ENCODE measurements around the gene NKX6-2.
"Not testable (repeated sequence)": the region's sequence is repeated elsewhere in the genome, so short reads cannot be mapped to it uniquely, and the experiment has no call there.

The NKX6-2 gene

DNA sequence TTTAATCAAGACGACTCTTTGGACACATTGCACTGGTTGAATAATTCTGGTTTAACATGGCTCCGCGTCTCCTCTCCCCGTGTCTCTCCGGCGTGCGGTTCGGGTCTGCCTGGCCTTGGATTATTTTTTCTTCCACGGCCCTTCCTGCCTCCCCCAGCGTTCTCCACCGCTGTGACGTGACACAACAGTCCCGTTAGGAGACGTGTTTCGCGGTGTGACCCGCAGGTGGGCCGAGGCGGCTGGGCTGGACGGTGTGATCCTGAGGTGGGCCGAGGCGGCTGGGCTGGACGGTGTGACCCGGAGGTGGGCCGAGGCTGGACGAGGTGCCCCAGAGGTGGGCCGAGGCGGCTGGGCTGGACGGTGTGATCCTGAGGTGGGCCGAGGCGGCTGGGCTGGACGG lies 12.0 kb upstream of the NKX6-2 start:
- DNase-seq (ENCODE audit: low read depth in 2 of 2): not testable (repeated sequence)

DNA sequence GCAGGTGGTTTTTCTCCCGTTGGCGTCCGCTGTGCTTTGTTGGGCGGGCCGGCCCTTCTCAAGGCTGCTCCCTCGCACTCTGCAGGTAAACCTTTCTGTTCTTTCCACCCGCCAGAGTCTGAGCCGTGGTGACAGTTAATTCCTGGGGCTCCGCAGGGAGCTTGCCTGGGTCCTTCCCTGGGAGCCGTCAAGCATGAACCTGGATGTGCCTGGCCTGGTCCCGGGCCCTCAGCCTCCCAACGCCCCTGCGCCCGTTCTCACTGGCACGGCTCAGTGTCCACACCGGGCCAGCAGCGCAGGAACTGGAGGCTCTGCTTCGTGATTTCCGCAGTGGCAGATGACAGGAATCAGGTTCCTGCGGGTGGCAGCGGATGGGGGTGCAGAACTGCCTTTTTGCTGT lies 10.9 kb upstream of the NKX6-2 start:
- no peak for DNase-seq (ENCODE audit: low read depth in 2 of 2)

DNA sequence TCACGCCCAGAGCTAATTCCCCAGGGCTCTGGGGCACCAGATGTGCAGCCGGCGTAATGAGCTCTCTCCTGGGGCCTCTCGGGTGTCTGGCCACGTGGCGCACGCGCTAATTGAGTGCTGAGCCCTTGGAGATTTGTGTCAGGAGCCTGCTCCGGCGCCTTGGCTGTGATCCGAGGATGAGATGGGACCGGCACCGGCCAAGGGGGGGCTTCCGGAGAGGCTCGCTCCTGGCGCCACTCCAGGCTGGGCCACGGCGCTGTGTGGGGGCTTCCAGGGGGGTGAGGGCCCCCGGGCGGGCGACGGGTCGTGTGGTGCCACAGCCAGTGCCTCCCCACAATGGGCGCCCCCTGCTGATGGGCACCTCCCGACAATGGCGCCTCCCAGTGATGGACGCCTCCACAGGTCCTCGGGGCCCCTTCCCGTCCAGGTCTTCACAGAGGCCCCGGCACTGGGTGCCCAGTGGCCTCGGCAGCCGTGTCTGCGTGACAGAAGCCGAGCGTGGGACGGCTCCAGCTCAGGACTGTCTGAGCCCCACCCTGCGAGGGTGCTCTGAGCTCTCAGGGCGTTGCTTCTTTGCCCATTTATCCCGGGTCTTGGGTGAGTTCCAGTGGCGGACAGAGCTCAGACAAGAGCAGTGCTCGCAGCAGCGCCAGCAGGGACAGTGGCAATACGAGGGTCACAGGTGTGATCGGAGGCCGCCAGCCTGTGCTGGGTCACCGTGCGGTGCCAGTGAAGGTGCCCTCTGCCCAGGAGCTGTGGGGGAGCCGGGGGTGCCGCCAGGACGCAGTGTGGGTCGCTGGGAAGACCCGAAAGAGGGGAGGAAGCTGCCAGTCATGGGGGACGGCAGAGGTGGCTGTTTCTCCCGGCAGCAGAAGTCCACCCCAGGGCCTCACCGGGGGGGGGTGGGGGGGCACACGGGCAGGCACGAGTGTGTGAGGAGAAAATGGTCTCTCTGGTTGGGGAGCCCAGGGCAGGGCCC lies 8.2 kb upstream of the NKX6-2 start:
- no peak for DNase-seq (ENCODE audit: low read depth in 2 of 2)

DNA sequence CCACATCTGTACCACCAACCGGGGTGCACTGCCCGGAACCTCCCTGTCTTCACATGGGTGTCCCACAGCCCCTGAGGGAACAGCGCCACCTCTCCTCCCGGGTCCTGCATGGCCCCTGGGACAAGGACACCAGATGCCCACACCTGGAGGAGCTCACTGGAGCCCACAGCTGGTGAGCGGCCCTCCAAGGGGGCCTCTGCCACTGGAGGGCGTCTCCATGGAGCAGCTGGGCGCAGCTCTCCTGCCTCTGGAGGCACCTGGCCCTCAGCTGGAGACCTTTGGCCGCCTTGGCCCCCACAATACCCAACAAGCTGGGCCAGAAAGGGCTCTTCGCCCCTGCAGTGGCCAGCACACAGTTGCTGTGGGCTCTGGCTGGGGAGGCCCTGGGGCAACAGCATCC lies 7.3 kb upstream of the NKX6-2 start:
- no peak for DNase-seq (ENCODE audit: low read depth in 2 of 2)

DNA sequence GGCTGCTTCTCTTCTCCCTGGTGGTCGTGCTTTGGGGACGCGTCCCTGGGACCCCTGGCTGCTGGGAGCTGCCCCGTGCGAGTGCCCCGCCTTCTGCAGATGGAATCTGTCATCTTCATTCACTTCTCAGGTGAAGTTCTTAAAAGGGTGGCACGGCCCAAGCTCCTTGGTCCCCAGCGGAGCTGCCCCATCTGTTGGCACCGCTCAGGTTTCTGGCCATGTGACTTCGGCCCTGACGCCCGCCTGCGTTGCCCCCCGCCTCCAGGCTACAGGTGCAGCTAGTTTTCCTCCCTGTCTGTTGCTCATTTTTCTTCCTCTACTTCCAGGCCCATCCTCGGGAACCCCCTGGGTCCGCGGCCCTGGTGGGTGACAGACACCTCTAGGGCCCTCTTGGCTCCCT lies 6.8 kb upstream of the NKX6-2 start:
- DNase-seq (ENCODE audit: low read depth in 2 of 2): no peak

DNA sequence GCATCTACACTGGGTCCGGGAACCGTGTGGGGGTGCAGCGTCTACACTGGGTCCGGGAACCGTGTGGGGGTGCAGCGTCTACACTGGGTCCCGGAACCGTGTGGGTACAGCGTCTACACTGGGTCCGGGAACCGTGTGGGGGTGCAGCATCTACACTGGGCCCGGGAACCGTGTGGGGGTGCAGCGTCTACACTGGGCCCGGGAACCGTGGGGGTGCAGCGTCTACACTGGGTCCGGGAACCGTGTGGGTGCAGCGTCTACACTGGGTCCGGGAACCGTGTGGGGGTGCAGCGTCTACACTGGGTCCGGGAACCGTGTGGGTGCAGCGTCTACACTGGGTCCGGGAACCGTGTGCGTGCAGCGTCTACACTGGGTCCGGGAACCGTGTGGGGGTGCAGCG lies 6.2 kb upstream of the NKX6-2 start:
- not testable (repeated sequence) for DNase-seq (ENCODE audit: low read depth in 2 of 2)

DNA sequence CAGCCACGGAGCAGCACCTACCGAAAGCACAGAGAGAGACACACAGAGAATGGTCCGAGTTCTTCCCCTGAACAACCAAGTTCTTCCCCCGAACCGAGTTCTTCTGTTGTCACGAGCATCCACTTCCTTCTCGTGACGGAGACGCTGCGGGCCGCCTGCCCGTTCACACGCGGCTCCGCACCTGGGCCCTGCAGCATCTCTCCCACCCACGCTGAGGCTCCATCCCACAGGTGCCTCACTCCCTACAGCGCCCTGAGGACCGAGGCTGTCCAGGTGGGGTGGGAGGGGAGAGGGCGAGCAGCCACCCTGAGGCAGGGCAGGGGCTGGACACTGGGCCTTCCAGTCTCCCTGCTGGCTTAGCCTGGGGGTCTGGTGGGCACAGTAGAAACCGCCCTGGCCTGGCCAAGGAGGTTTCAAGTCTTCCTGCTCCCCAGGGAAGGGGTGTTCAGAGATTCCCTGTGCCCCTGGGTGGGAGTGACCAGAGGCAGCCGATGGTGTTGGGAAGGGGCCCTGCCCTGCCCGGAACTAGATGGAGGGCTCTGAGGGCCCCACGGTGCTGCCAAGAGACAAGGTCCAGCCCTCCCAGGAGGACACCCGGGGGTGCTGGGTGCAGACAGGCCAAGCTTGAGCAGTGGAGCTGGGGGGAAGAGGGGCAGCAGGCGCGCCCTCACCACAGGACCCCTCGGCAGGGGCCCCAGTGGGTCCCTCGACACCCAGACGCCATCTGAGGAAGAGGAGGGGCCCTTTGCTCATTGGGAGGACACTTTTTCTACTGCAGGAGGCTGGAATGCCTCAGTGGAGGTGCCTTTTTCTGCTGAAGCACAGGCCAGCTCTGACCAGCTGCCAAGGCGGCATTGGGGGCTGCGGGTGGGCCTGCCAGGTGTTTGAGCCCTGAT lies 5.2 kb upstream of the NKX6-2 start:
- DNase-seq (ENCODE audit: low read depth in 2 of 2): no peak

DNA sequence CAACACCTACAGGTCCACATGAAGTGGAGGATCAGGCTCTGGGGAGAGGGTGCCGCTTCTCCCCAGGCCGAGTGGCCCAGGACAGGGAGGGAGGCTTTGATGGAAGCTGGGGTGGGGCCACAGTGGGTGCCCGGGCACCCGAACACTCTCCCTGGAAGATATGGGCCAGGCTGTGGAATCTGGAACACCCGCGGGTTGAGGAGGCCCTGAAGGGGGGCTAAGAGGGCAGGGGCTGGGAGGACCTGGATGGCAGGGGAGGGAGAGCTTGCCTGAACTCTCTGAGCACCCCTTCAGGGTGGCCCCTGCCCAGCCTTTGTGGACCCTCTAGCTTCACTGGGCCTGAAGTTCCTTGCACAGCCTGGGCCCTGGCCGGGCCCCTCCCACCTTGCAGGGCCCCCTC lies 4.5 kb upstream of the NKX6-2 start:
- DNase-seq (ENCODE audit: low read depth in 2 of 2): no peak

DNA sequence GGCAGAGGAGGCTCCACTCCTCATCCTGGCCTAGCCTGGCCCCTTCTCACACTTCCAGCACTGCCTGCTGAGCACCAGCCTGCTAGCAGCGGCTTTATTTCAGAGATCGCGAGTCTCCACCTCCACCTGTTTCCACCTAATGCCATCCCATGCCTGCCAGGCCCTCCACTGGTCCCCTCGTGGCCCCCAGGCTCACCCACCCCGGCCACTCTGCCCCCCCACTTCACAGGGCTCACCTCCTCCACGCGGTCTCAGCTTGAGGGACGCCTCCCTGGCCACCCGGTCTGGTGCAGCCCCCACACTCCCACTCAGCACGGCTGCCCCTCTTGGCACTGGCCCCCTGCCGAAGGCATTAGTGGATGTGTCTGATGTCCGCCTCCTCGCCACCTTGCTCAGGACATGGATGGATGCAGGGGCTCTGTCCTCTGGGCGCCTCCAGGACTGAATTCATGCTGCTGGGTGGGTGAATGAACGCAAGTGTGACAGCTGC lies 3.8 kb upstream of the NKX6-2 start:
- DNase-seq (ENCODE audit: low read depth in 2 of 2): no peak

DNA sequence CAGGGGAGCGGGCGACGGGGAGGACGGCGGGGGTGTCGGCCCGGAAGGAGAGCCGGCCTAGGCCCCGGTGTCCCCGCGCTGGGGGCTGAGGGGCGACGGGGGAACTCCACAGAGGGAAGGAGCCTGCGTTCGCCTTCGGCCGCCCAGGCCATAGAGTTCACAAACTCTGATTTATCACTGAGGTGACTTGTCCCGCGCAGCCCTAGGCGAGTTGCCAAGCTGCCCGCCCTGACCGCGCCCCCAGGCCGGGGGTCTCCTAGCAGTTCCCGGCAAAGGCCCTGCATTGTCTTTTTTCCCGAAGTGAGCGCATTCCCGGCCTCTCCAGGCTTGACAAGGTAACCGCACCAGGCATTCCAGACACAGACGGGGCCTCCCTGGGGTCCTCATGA lies 2.9 kb upstream of the NKX6-2 start:
- no peak for DNase-seq (ENCODE audit: low read depth in 2 of 2)

DNA sequence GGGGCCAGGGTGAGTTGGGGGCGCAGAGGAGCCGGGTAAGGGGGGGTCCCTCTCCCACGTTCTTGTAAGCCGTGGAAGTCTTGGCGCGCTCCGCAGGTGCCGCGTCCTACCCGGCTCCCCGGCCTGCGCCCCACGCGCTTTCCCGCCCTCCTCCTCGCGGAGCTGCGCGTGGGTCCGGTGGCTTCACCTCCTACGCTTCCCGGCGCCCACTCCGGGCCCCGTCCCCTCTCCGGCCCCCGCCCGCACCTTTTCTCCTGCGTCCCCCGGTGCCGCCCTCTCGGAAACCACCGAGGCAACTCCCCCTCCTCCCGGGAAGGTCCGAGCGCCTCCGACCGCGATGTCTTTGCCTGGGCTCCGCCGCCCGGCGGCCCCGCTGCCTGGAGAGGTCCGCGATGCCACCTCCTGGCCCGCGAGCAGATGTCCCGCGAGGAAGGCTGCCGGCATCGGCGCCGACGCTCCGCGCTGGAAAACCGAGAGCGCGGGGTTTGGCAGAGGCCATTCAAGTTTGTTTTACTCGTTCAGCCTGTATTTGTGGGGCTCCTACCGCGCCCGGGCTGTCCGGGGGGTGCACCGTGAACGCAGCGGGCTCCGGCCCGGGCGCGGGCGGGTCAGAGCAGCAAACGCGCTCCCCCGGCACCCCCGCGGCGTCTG lies 2.4 kb upstream of the NKX6-2 start:
- no peak for DNase-seq (ENCODE audit: low read depth in 2 of 2)

DNA sequence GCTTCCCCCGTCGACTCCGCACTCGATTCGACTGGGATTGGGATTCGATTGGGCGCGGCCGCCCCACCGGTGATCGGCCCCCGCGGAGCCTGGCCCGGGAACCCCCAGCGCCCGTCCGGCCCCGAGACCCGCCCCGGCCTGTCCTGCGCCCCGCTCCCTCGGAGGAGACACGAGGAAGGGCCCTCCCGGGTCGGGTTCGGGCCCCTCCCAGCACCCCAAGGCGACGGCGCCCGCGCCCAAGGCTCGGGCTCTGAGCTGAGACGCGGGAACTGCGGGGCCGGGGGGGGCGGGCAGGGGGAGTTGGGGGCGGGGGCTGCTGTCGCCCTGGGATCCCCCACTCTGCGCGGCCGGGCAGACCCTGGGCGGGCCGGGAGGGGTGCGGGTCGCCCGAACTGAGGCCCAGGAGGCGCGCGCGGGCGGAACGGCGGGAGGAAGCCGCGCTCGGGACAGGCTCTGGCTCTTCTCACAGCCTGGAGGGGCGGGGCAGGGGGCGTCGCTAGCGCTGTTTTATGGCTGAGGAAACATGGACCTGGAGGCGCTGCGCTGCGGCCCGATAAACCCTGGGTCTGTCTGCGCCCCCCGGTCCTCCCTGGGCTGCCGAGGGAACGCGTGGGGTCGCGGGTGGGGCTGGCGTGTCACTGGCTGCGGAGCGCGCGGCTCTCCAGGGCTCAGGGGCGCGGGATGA lies 1.7 kb upstream of the NKX6-2 start:
- no peak for DNase-seq (ENCODE audit: low read depth in 2 of 2)

DNA sequence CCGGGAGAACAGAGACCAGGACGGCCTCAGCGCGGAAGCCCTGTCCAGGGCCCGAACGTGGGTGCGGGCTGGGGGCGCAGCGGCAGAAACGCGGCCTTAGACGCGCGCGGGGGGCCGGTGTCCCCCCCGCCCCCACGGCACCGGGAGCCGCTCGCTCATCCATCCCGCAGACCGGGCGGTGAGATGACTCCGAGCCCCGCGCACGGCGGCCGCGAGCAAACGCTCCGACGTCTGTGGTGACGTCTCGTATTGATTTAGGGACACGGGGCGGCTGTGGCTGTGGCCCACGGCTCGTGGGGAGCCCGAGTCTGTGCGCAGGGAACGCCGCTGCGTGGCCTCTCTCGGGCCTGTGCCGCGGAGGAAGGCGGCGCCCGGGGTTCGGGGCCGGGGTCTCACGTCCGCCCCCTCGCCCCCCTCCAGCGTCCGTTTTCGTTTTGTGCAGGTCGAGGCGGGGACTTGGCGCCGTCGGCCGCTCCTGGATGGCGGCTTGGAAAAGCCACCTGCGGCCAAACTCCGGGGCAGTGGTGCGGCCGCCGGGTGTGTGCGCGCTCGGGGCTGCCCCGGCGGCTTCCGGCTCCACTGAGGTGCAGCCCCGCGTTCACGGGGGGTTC lies 1.0 kb upstream of the NKX6-2 start:
- no peak for DNase-seq (ENCODE audit: low read depth in 2 of 2)

DNA sequence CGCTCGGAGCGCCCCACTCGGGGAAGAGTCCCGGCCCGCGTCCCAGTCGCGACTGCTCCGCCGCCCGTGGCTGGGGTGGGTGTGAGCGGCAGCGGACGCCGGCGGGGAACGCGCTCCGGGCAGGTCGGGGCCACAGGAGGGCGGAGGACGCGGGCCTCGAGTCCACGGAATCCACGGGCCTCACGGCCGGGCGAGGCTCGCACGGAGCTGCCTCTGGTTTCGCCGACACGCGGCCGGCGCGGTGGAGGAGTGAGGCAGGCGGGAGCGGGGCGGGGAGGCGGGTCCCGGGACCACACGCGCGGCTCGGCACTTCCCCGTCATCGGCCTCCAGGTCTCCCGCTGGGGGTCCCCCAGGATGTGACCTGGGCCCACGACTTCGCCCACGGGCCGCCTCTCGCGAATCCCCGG lies 533 bp upstream of the NKX6-2 start:
- no peak for DNase-seq (ENCODE audit: low read depth in 2 of 2)

DNA sequence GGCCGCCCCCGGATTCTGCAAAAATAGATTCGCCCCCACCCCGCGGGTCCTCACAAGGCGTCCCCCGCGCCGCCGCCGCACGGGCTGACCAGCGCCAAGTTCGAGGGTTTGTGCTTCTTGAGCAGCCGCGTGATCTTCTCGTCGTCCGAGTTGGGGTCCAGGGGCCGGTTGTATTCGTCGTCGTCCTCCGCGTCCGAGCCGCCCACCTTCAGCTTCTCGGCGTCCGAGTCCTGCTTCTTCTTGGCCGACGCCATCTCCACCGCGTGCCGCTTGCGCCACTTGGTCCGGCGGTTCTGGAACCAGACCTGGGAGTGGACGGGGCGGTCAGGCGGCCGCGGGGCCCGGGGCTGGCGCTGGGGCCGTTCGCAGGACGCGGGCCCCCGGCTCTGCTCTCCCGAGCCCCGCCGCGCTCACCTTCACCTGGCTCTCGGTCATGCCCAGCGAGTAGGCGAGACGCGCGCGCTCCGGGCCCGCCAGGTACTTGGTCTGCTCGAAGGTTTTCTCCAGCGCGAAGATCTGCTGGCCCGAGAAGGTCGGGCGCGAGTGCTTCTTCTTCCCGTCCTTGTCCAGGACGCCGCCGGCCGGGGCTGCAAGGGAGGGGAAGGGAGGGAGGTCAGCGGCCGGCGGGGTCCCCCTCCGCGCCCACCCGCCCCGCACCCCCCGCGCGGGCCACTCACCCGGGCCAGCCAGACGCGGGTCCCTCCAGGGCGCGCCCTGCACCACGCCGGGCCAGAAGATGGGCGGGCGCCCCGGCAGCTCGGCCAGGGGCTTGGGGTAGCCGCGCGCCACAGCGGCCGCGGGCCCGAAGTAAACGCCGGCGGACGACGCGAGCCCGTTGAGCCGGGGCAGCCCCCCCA lies 853 bp downstream of the NKX6-2 start:
- no peak for DNase-seq (ENCODE audit: low read depth in 2 of 2)

DNA sequence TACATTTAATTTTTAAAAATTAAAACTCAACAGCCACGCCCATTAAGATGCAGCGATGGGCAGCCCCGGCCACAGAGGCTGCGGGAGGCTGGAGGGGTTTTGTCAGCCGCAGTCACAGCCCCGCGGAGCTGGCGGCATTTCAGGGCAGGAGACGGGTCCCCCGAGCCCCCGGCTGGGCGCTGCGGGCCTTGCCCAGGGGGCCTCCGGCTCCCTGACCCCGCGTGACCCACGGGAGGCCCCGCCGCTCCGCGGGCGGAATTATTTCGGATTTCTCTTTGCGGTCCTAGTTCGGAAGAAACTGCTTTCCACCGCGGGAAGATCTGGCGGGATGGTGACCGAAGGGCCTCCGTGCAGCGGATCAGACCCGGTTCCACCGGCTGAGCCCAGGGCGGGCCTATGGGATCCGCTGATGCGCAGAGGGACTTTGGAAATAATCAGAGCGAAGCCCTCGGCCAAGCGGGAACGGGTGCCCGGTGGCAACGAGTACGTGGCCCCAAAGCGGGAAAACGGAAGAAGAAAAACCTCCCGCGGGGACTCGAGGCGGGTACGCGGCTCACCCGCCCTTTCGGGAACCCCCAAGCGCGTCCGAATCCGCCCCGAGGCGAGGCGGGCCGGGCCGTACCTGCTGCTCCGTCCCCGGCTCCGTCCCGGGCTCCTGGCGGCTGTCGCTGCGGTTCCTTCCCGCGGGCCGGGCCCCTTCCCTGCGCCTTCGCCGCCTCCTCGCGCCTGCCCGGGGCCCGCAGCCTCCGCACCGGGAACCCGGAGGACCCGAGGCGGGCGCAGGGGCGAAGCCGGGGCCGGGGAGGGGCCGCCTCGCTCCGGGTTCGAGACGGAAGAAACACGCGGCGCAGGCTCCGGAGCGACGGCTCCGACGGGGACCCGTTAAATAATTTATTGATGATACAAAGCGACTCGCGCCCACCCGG lies 1.7 kb downstream of the NKX6-2 start:
- no peak for DNase-seq (ENCODE audit: low read depth in 2 of 2)

DNA sequence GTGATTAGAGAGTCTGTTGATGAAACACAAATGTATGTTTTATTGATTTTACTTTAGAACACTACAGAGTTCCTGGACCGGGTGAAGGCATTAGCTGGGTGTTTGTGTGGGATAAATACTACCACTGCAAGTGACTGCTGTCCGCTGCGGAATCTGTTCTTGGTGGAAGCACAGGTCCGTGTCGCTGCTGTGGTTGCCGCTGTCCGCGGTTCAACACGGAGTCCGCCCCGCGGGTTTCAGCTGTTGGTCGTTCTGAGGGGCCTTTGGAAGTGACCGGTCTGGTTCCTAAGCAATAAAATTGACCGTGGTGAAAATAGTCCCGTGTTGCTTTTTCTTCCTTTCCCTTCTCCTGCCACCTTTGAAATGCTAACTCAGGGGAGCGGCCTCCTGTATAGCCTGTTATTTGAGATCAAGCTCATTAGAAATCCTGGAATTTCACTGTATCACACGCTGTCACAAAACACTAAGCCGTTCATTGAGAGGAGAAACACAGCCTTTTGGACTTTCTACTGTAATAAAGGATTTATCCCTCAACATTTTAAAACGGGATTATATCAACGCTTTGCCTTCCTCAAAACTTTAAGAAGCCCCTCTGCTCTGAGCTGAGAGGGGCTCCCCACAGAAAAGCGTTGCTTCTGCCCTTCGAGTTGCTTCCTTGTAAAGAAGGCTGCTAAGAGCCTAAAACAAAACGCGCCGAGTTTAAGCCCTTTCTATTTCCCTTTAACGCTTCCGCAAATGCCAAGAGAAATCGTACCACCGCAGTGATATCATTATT lies 2.6 kb downstream of the NKX6-2 start:
- DNase-seq (ENCODE audit: low read depth in 2 of 2): no peak

DNA sequence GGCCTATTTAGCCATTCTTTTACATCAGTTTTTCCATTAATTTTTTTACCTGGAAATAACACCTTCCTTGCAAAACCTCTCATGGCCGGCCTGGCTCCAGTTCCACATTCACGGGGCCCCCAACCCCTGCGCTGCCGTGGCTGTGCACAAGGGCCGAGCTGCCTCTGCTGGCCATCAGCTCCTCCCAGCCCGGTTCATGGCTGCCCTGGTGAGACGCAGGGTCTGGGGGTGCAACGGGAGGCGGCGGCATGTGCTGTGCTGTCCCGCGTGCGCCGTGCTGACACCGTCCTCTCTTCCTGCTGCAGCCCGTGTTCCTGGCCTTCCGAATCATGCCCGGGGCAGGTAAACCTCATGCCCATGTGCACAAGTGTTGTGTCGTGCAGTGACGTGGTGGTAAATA lies 4.4 kb downstream of the NKX6-2 start:
- DNase-seq (ENCODE audit: low read depth in 2 of 2): no peak
